Prostate gland (tissue), 2 donors: ENCODE results near the gene LENG1. TPM values are rescaled to one million over a fixed set of nuclear protein-coding genes. Genes with fewer than 3 reads are reported as not detected.
A peak's percentile ranks its signal among the peaks of the same experiment; 100 is the strongest.

Experiments used
- DNase-seq: peaks from one replicate; pipeline ENCODE4 v3.0.0-alpha.2; 2019; ENCODE audit warnings: low spot score
- H3K27ac ChIP-seq, 2 donors: fragments of 200-600 bp; sonication (generic); 2 replicates each; pipeline ENCODE4 v1.5.1; 2017 to 2019
- H3K27me3 ChIP-seq: fragments of 200-600 bp; sonication (generic); replicated peaks from 2 replicates; pipeline ENCODE4 v1.5.1; 2019; ENCODE audit not compliant: insufficient read depth
- H3K36me3 ChIP-seq, 2 donors: fragments of 200-600 bp; sonication (generic); 1 replicate in 1 of 2; 2 replicates in 1 of 2; pipeline versions ENCODE4 v1.5.1 to v1.8.1; 2017 to 2019
- H3K4me1 ChIP-seq: fragments of 200-600 bp; sonication (generic); replicated peaks from 2 replicates; pipeline ENCODE4 v1.5.1; 2019
- H3K4me3 ChIP-seq, 2 donors: fragments of 200-600 bp; sonication (generic); 2 replicates each; pipeline ENCODE4 v1.5.1; 2017 to 2019
- H3K9me3 ChIP-seq: fragments of 200-600 bp; sonication (generic); 2 replicates; pipeline ENCODE4 v1.5.1; 2017
- CTCF ChIP-seq, 4 experiments: fragments of 200-600 bp in 2 of 4; fragments of 450-650 bp in 2 of 4; sonication (generic) in 2 of 4; IDR thresholded peaks; 1 replicate in 3 of 4; 2 replicates in 1 of 4; pipeline ENCODE4 v1.5.1; 2016 to 2019; ENCODE audit warnings: antibody characterized with exemption in 4 of 4, mild to moderate bottlenecking in 2 of 4, moderate library complexity in 2 of 4
- POLR2A ChIP-seq: fragments of 450-650 bp; IDR thresholded peaks from one replicate; pipeline ENCODE4 v1.6.1; 2016; ENCODE audit warnings: antibody characterized with exemption, mild to moderate bottlenecking
- POLR2AphosphoS5 ChIP-seq: sonication (generic); formaldehyde crosslinking; IDR thresholded peaks from one replicate; pipeline ENCODE4 v1.6.1; 2017; ENCODE audit warnings: antibody characterized with exemption
- WGBS: methylation state at CpG from one replicate; pipeline ENCODE4 v1.1.5; 2018; 5-methylcytosine and 5-hydroxymethylcytosine counted together
- intact Hi-C: fragments of 100-400 bp; cut with DNase I; formaldehyde crosslinking; loops from one replicate; pipeline ENCODE4 v1.14.2; 2022
- total RNA-seq, 2 donors: library from RNA; depleted of rRNA; stranded (reverse); fragments of >200 nt; gene quantifications; one replicate each; pipeline ENCODE4 v1.1.0, GENCODE V29; 2016

The LENG1 gene
- total RNA-seq, 2 donors from 2014 or later, result 7.6 to 14.7 TPM

GRCh38 chr19:54160182-54160811 lies 776 bp upstream of the LENG1 start:
- no peak for DNase-seq
- H3K4me3 ChIP-seq, result peak overlapping the region; percentile 33 to 39
- intact Hi-C loops, result loop anchor here (2.0 kb wide), 1 partner anchor 31 kb away; the partner anchor contains the start of gene TSEN34
- TF ChIP-seq POLR2AphosphoS5, result no peak
- no peak for TF ChIP-seq POLR2A
- TF ChIP-seq CTCF (IDR thresholded peaks at IDR 0.05), result no peak
- H3K27me3 ChIP-seq, result no peaks in the 10 kb centered on the region
- H3K36me3 ChIP-seq, result peaks cover 3 to 6% of the 10 kb centered on the region in 2 donors
- 0% methylated on average over 28 of the region's 28 CpGs for WGBS
- H3K4me1 ChIP-seq, result peaks cover 26% of the 10 kb centered on the region
- H3K9me3 ChIP-seq, result no peaks in the 10 kb centered on the region
- H3K27ac ChIP-seq, result peak overlapping the region; percentile 88 to 90

GRCh38 chr19:54158812-54159351 lies 639 bp downstream of the LENG1 start:
- WGBS, result 5% methylated on average over 19 of the region's 19 CpGs
- Histone ChIP-seq H3K9me3 (no peaks in the 10 kb centered on the region), H3K36me3 (peaks cover 9 to 10% of the 10 kb centered on the region in 2 donors), H3K4me3 (peak overlapping the region; percentile 71 to 89), H3K27me3 (no peaks in the 10 kb centered on the region), H3K27ac (peak overlapping the region; percentile 88 to 95), H3K4me1 (peaks cover 26% of the 10 kb centered on the region)
- no peak for DNase-seq
- TF ChIP-seq POLR2AphosphoS5, result no peak
- no peak for TF ChIP-seq POLR2A
- TF ChIP-seq CTCF (IDR thresholded peaks at IDR 0.05), result no peak
- intact Hi-C loops, result loop anchor here (2.0 kb wide), 1 partner anchor 22 kb away; the partner anchor contains the start of gene CNOT3

- peaks cover 17 to 29% of the 10 kb centered on the region in 2 donors for H3K36me3 ChIP-seq
- TF ChIP-seq CTCF (IDR thresholded peaks at IDR 0.05) (no peak), POLR2A (no peak)
- H3K4me1 ChIP-seq, result peaks cover 20% of the 10 kb centered on the region
- no peaks in the 10 kb centered on the region for H3K27me3 ChIP-seq
- H3K27ac ChIP-seq, result no peak overlapping the region
- 72% methylated on average over 3 of the region's 3 CpGs for WGBS
- no peak for DNase-seq
- intact Hi-C loops, result no loop called here
- H3K4me3 ChIP-seq, result no peak overlapping the region
- no peaks in the 10 kb centered on the region for H3K9me3 ChIP-seq
These were observed 2.6 kb downstream of the LENG1 start for GRCh38 chr19:54156953-54157352.

GRCh38 chr19:54156490-54156889 lies 3.0 kb downstream of the LENG1 start:
- no peak for DNase-seq
- intact Hi-C loops, result no loop called here
- Histone ChIP-seq H3K9me3 (no peaks in the 10 kb centered on the region), H3K4me1 (peaks cover 18% of the 10 kb centered on the region), H3K27ac (no peak overlapping the region), H3K4me3 (no peak overlapping the region), H3K36me3 (peaks cover 20 to 32% of the 10 kb centered on the region in 2 donors), H3K27me3 (no peaks in the 10 kb centered on the region)
- TF ChIP-seq CTCF (IDR thresholded peaks at IDR 0.05) (no peak), POLR2AphosphoS5 (no peak), POLR2A (no peak)
- 71% methylated on average over 11 of the region's 11 CpGs for WGBS

GRCh38 chr19:54155694-54156093 lies 3.8 kb downstream of the LENG1 start:
- Histone ChIP-seq H3K4me1 (peaks cover 10% of the 10 kb centered on the region), H3K27ac (no peak overlapping the region), H3K27me3 (no peaks in the 10 kb centered on the region), H3K4me3 (no peak overlapping the region), H3K9me3 (no peaks in the 10 kb centered on the region), H3K36me3 (peaks cover 20 to 32% of the 10 kb centered on the region in 2 donors)
- 69% methylated on average over 19 of the region's 19 CpGs for WGBS
- DNase-seq, result no peak
- intact Hi-C loops, result no loop called here
- no peak for TF ChIP-seq POLR2A
- no peak for TF ChIP-seq CTCF (IDR thresholded peaks at IDR 0.05)
- TF ChIP-seq POLR2AphosphoS5, result no peak
